Measurements from ENCODE around the gene KCNJ9. TPM values are rescaled to one million over a fixed set of nuclear protein-coding genes. Genes with fewer than 3 reads are reported as not detected.

Gene KCNJ9
- total and polyA plus RNA-seq, 2 donors (not counting 3 experiments of a cell fraction or from before 2014, with no cell fraction given), result not detected

DNA sequence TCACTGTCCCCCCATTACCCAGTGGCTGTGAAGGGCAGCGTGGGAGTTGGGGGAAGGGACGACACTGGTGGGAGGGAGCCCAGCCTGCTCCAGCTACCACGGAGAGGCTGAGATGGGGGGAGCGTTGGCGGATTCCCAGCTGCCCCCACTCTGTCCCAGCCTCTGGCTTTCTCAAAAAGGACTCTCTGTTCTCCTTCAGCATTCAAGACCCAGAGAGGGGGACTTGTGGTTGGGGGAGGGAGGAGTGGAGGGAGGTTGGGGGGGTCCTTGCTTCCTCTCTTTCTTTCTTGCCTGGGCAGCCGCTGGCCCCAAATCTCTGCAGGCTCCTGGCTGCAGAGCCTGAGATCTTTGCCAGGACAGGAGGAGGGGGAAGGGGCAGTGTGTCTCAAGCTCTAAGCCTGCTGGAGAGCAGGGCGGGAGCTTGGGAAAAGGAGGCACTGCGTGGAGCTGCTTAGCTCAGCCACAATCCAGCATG is 36.4 kb downstream of the KCNJ9 start:
- TF ChIP-seq GATA2 (IDR thresholded peaks at IDR 0.05; ENCODE audit: insufficient read depth, insufficient read length, low read depth, low read length), result no peak
- TF ChIP-seq, protein P1, sequence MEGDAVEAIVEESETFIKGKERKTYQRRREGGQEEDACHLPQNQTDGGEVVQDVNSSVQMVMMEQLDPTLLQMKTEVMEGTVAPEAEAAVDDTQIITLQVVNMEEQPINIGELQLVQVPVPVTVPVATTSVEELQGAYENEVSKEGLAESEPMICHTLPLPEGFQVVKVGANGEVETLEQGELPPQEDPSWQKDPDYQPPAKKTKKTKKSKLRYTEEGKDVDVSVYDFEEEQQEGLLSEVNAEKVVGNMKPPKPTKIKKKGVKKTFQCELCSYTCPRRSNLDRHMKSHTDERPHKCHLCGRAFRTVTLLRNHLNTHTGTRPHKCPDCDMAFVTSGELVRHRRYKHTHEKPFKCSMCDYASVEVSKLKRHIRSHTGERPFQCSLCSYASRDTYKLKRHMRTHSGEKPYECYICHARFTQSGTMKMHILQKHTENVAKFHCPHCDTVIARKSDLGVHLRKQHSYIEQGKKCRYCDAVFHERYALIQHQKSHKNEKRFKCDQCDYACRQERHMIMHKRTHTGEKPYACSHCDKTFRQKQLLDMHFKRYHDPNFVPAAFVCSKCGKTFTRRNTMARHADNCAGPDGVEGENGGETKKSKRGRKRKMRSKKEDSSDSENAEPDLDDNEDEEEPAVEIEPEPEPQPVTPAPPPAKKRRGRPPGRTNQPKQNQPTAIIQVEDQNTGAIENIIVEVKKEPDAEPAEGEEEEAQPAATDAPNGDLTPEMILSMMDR (IDR thresholded peaks at IDR 0.05; ENCODE audit: extremely low read depth in 1 of 2, insufficient read depth in 1 of 2, low read depth in 1 of 2, low read length in 2 of 2), result no peak
- TF ChIP-seq JUN (IDR thresholded peaks at IDR 0.05; ENCODE audit: borderline replicate concordance, insufficient read depth, insufficient read length, low read depth), result no peak
- TF ChIP-seq MYC (IDR thresholded peaks at IDR 0.05; ENCODE audit: low read depth, low read length), result no peak
- no peak for TF ChIP-seq POLR2AphosphoS5 (IDR thresholded peaks at IDR 0.05; ENCODE audit: insufficient read depth, low read depth, low read length)
- TF ChIP-seq, protein P2, sequence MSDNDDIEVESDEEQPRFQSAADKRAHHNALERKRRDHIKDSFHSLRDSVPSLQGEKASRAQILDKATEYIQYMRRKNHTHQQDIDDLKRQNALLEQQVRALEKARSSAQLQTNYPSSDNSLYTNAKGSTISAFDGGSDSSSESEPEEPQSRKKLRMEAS (IDR thresholded peaks at IDR 0.05; ENCODE audit: insufficient read depth, insufficient read length), result no peak
- TF ChIP-seq POLR2A (IDR thresholded peaks at IDR 0.05; ENCODE audit: low read depth, low read length), result no peak
- TF ChIP-seq EZH2 (IDR thresholded peaks at IDR 0.05; ENCODE audit: borderline replicate concordance, low read depth, low read length, severe bottlenecking), result no peak
- no peak for TF ChIP-seq FOS (IDR thresholded peaks at IDR 0.05; ENCODE audit: borderline replicate concordance, insufficient read depth, low read length)
- POLR2A ChIA-PET, result no interaction called here
- intact Hi-C loops (cut with micrococcal nuclease) (no loop called here), dilution Hi-C loops (cut with MboI; ENCODE audit: extremely low pct_ligation_motif_present, low sequenced_read_pairs) (no loop called here)
- Histone ChIP-seq H3K4me2 (ENCODE audit: insufficient read depth, low read length) (no peak overlapping the region), H4K20me1 (replicated peaks; ENCODE audit: control insufficient read depth, extremely low read depth, insufficient read depth, low read length) (no peaks in the 10 kb centered on the region), H3K9me3 (replicated peaks; ENCODE audit: control insufficient read depth, insufficient read depth, low read length) (no peaks in the 10 kb centered on the region), H3K9ac (replicated peaks; ENCODE audit: extremely low read depth, insufficient read depth, low read length) (no peak overlapping the region), H2AFZ (ENCODE audit: low read depth, low read length) (no peak overlapping the region), H3K9me1 (replicated peaks; ENCODE audit: control insufficient read depth, extremely low read depth, insufficient read depth, low read length) (no peaks in the 10 kb centered on the region), H3K4me1 (ENCODE audit: control insufficient read depth, extremely low read depth, insufficient read depth, low read length) (no peaks in the 10 kb centered on the region), H3K4me3 (replicated peaks in 1 of 3; ENCODE audit: insufficient read depth in 1 of 3, low read depth in 1 of 3, low read length in 3 of 3) (no peak overlapping the region), H3K27me3 (ENCODE audit: control insufficient read depth in 2 of 2, insufficient read depth in 2 of 2, low read length in 2 of 2) (peaks cover 21 to 24% of the 10 kb centered on the region in 2 experiments), H3K79me2 (ENCODE audit: control insufficient read depth, insufficient read depth, low read length) (no peaks in the 10 kb centered on the region), H3K27ac (ENCODE audit: insufficient read depth, low read depth, low read length) (no peak overlapping the region), H3K36me3 (ENCODE audit: control insufficient read depth in 2 of 2, extremely low read depth in 1 of 2, insufficient read depth in 2 of 2, low read length in 2 of 2) (no peaks in the 10 kb centered on the region)
- DNase-seq (ENCODE audit: low read depth, low spot score) (no peak), FAIRE-seq (no peak)
- CTCF ChIA-PET, result interaction anchor here (0.9 to 1.5 kb wide), 4 partner anchors 10 to 76 kb away, joined by 3 to 5 read pairs (median 3); no protein-coding TSS in a partner anchor
- BruUV-seq (replicated peaks), result no TSS peak
